Ovary (tissue), 9 donors: ENCODE results near the gene CCDC57. TPM values are rescaled to one million over a fixed set of nuclear protein-coding genes. Genes with fewer than 3 reads are reported as not detected.

Experiments used
- DNase-seq, 5 donors: peaks; one replicate each; pipeline ENCODE4 v3.0.0-alpha.2; 2019 to 2020
- H3K27ac ChIP-seq, 2 donors: fragments of 200-600 bp; one replicate each; pipeline versions ENCODE4 v1.5.1 to v1.8.0; 2019 to 2022
- H3K27me3 ChIP-seq: fragments of 200-600 bp; one replicate; pipeline ENCODE4 v1.8.0; 2022
- H3K36me3 ChIP-seq: fragments of 200-600 bp; sonication (generic); one replicate; pipeline ENCODE4 v1.5.1; 2019
- H3K4me1 ChIP-seq: one replicate; pipeline ENCODE4 v1.8.1; 2013; ENCODE audit warnings: mild to moderate bottlenecking, moderate library complexity; ENCODE audit not compliant: insufficient read depth
- H3K4me3 ChIP-seq: fragments of 200-600 bp; sonication (generic); one replicate; pipeline ENCODE4 v1.5.1; 2017
- H3K9me3 ChIP-seq, 2 donors: fragments of 200-600 bp in 1 of 2; sonication (generic) in 1 of 2; one replicate each; pipeline versions ENCODE4 v1.5.1 to v1.8.1; 2013 to 2019; ENCODE audit warnings: mild to moderate bottlenecking in 1 of 2, moderate library complexity in 1 of 2
- CTCF ChIP-seq, 3 donors: fragments of 450-650 bp in 2 of 3; fragments of 200-600 bp in 1 of 3; IDR thresholded peaks; one replicate each; pipeline versions ENCODE4 v1.5.1 to v1.8.0; 2016 to 2022; ENCODE audit warnings: antibody characterized with exemption in 3 of 3, mild to moderate bottlenecking in 1 of 3
- EP300 ChIP-seq: sonication (generic); formaldehyde crosslinking; IDR thresholded peaks from one replicate; pipeline ENCODE4 v1.6.1; 2017; ENCODE audit warnings: antibody characterized with exemption
- POLR2A ChIP-seq: fragments of 450-650 bp; IDR thresholded peaks from one replicate; pipeline ENCODE4 v1.6.1; 2017; ENCODE audit warnings: antibody characterized with exemption, mild to moderate bottlenecking, moderate library complexity
- WGBS, 3 donors: extraction: QIAGEN DNeasy Blood & Tissue Kit in 1 of 3; methylation state at CpG; one replicate each; pipeline versions ENCODE4 v1.1.5 to v1.1.7; 2013 to 2017; 5-methylcytosine and 5-hydroxymethylcytosine counted together
- intact Hi-C, 4 donors: fragments of 100-400 bp; cut with DNase I; formaldehyde crosslinking; loops; one replicate each; pipeline versions ENCODE4 v1.11.0 to v1.15.1; 2022 to 2023
- polyA plus RNA-seq, 2 donors: library from polyadenylated mRNA; stranded (reverse); fragments of 200-250 nt in 1 of 2; fragments of 350-450 nt in 1 of 2; fragmentation: Illumina TruSeq in 1 of 2; extraction: RNeasy Lipid Tissue Mini Kit (QIAGEN cat#74804) in 1 of 2; gene quantifications; one replicate each; pipeline ENCODE4 v1.2.3, GENCODE V29; 2013 to 2014
- total RNA-seq, 7 donors: library from RNA; depleted of rRNA in 2 of 7; stranded (reverse); fragments of >200 nt in 2 of 7; fragmentation: NEBNext Ultra II Directional in 3 of 7; extraction: Animal tissue kit (Norgen Biotek cat#: 25700) in 3 of 7; gene quantifications; one replicate each; pipeline versions ENCODE4 v1.1.0 to v1.2.4, GENCODE V29; 2016 to 2023
- donor health status: DM: no; HTN: no; CAD: no; lungs with moderate emphysema.
- donor health status: DM: no; HTN: no; CAD: no.
- donor health status: Bipolar disorder and iron deficiency.
- donor health status: DM: yes; HTN: yes; CAD: no.
- donor health status: DM: no; HTN: no; CAD: no.
- donor health status: DM: yes; HTN: yes; CAD: no.

CCDC57 gene
- total and polyA plus RNA-seq, 9 donors = 7.7 to 65.0 (median 40.3) TPM

GRCh38 chr17:82188001-82188961 lies 24.4 kb downstream of the CCDC57 start:
- Histone ChIP-seq H3K9me3 (no peaks in the 10 kb centered on the region), H3K4me1 (no peaks in the 10 kb centered on the region), H3K27ac (no peak overlapping the region), H3K27me3 (no peaks in the 10 kb centered on the region), H3K4me3 (no peak overlapping the region), H3K36me3 (no peaks in the 10 kb centered on the region)
- no peak for DNase-seq
- intact Hi-C loops = loop anchor here in 1 of 4 donors (5.0 kb wide), 1 partner anchor 61 kb away; no protein-coding TSS in a partner anchor
- no peak for TF ChIP-seq CTCF (IDR thresholded peaks at IDR 0.05)
- TF ChIP-seq POLR2A = no peak
- TF ChIP-seq EP300 = no peak
- WGBS, 3 donors = 85 to 88% (median 87%) methylated on average over 26 of the region's 26 CpGs

GRCh38 chr17:82187500-82187899 lies 25.1 kb downstream of the CCDC57 start:
- H3K27me3 ChIP-seq = no peaks in the 10 kb centered on the region
- no peaks in the 10 kb centered on the region for H3K4me1 ChIP-seq
- no peak for DNase-seq
- TF ChIP-seq CTCF (IDR thresholded peaks at IDR 0.05) (no peak), POLR2A (no peak), EP300 (no peak)
- no peak overlapping the region for H3K27ac ChIP-seq
- H3K9me3 ChIP-seq = no peaks in the 10 kb centered on the region
- no peak overlapping the region for H3K4me3 ChIP-seq
- no peaks in the 10 kb centered on the region for H3K36me3 ChIP-seq
- 83 to 89% (median 88%) methylated on average over 9 to 23 of the region's 23 CpGs for WGBS, 3 donors
- intact Hi-C loops = loop anchor here in 1 of 4 donors (5.0 kb wide), 1 partner anchor 60 kb away; no protein-coding TSS in a partner anchor

- H3K4me3 ChIP-seq = no peak overlapping the region
- no peaks in the 10 kb centered on the region for H3K9me3 ChIP-seq
- DNase-seq = no peak
- no peaks in the 10 kb centered on the region for H3K27me3 ChIP-seq
- no peaks in the 10 kb centered on the region for H3K4me1 ChIP-seq
- H3K27ac ChIP-seq = no peak overlapping the region
- no peak for TF ChIP-seq EP300
- TF ChIP-seq CTCF (IDR thresholded peaks at IDR 0.05) = no peak
- no peak for TF ChIP-seq POLR2A
- 92 to 93% (median 93%) methylated on average over 15 of the region's 15 CpGs for WGBS, 3 donors
- intact Hi-C loops = loop anchor here in 1 of 4 donors (5.0 kb wide), 1 partner anchor 59 kb away; no protein-coding TSS in a partner anchor
- no peaks in the 10 kb centered on the region for H3K36me3 ChIP-seq
Measured at GRCh38 chr17:82186221-82186620, 26.4 kb downstream of the CCDC57 start.

- no peaks in the 10 kb centered on the region for H3K27me3 ChIP-seq
- no peaks in the 10 kb centered on the region for H3K36me3 ChIP-seq
- no peak for DNase-seq
- no peak overlapping the region for H3K4me3 ChIP-seq
- 73 to 87% (median 82%) methylated on average over 5 of the region's 5 CpGs for WGBS, 3 donors
- H3K9me3 ChIP-seq = no peaks in the 10 kb centered on the region
- no peak overlapping the region for H3K27ac ChIP-seq
- no peak for TF ChIP-seq CTCF (IDR thresholded peaks at IDR 0.05)
- intact Hi-C loops = loop anchor here in 1 of 4 donors (5.0 kb wide), 1 partner anchor 57 kb away; no protein-coding TSS in a partner anchor
- H3K4me1 ChIP-seq = no peaks in the 10 kb centered on the region
Measured at GRCh38 chr17:82184761-82185160, 27.9 kb downstream of the CCDC57 start.
